Tibial artery (tissue), 4 donors: ENCODE data around the gene ENKUR.

Experiments used
- DNase-seq, 2 donors: peaks; one replicate each; pipeline ENCODE4 v3.0.0-alpha.2; 2019
- H3K27ac ChIP-seq, 2 donors: fragments of 200-600 bp; sonication (generic) in 1 of 2; 1 replicate in 1 of 2; 2 replicates in 1 of 2; pipeline ENCODE4 v1.5.1; 2018 to 2019; ENCODE audit warnings: mild to moderate bottlenecking in 1 of 2
- H3K27me3 ChIP-seq, 2 donors: fragments of 200-600 bp; sonication (generic) in 1 of 2; one replicate each; pipeline versions ENCODE4 v1.5.1 to v1.6.0; 2016 to 2019
- H3K36me3 ChIP-seq, 3 donors: fragments of 200-600 bp; sonication (generic) in 2 of 3; one replicate each; pipeline ENCODE4 v1.5.1; 2016 to 2019; ENCODE audit warnings: mild to moderate bottlenecking in 2 of 3
- H3K4me1 ChIP-seq, 4 donors: fragments of 200-600 bp; sonication (generic) in 2 of 4; 1 replicate in 3 of 4; 2 replicates in 1 of 4; pipeline ENCODE4 v1.5.1; 2016 to 2019
- H3K4me3 ChIP-seq, 2 donors: fragments of 200-600 bp; sonication (generic) in 1 of 2; 1 replicate in 1 of 2; 2 replicates in 1 of 2; pipeline ENCODE4 v1.5.1; 2018 to 2019; ENCODE audit warnings: mild to moderate bottlenecking in 2 of 2
- H3K9me3 ChIP-seq, 3 donors: fragments of 200-600 bp; sonication (generic) in 1 of 3; one replicate each; pipeline ENCODE4 v1.5.1; 2016 to 2019
- intact Hi-C: fragments of 100-400 bp; cut with DNase I; formaldehyde crosslinking; loops from one replicate; pipeline ENCODE4 v1.15.0; 2023; ENCODE audit warnings: low total_unique reads
- TF ChIP-seq, protein P1 (sequence below), 2 experiments: fragments of 200-600 bp in 1 of 2; fragments of 450-650 bp in 1 of 2; IDR thresholded peaks; one replicate each; pipeline ENCODE4 v1.5.1; 2017 to 2019; ENCODE audit warnings: antibody characterized with exemption in 2 of 2, mild to moderate bottlenecking in 1 of 2, moderate library complexity in 1 of 2

ENKUR gene

GRCh38 chr10:24944512-24945255 lies 71.3 kb downstream of the ENKUR start:
- no peak for DNase-seq
- TF ChIP-seq, protein P1, sequence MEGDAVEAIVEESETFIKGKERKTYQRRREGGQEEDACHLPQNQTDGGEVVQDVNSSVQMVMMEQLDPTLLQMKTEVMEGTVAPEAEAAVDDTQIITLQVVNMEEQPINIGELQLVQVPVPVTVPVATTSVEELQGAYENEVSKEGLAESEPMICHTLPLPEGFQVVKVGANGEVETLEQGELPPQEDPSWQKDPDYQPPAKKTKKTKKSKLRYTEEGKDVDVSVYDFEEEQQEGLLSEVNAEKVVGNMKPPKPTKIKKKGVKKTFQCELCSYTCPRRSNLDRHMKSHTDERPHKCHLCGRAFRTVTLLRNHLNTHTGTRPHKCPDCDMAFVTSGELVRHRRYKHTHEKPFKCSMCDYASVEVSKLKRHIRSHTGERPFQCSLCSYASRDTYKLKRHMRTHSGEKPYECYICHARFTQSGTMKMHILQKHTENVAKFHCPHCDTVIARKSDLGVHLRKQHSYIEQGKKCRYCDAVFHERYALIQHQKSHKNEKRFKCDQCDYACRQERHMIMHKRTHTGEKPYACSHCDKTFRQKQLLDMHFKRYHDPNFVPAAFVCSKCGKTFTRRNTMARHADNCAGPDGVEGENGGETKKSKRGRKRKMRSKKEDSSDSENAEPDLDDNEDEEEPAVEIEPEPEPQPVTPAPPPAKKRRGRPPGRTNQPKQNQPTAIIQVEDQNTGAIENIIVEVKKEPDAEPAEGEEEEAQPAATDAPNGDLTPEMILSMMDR (IDR thresholded peaks at IDR 0.05) = no peak
- no peak overlapping the region for H3K27ac ChIP-seq

DNA sequence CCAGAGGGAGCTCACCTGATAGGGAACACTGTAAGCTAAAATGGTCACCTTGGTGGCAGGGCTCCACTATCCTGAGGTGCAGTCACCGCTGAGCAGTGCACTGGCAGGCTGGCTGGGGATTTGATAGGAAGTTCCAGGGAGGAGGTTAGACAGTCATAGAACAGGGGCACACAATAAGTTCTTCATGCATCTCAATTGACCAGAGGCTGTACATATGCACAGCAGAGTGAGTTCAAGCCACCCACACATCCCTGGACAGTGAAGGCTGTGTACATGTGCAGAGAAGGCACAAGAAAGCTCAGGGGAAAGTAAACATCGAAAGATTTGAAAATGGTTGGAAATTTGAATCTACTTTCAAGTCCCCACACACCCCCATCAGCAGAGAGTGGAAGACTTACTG lies 77.4 kb downstream of the ENKUR start:
- no peak overlapping the region for H3K27ac ChIP-seq
- no peaks in the 10 kb centered on the region for H3K27me3 ChIP-seq
- no peak for DNase-seq

More at GRCh38 chr10:24944512-24945255, 71.3 kb downstream of the ENKUR start:
- Histone ChIP-seq H3K9me3 (no peaks in the 10 kb centered on the region), H3K27me3 (no peaks in the 10 kb centered on the region), H3K4me1 (no peaks in the 10 kb centered on the region), H3K4me3 (no peak overlapping the region), H3K36me3 (no peaks in the 10 kb centered on the region)
- intact Hi-C loops = no loop called here

DNA sequence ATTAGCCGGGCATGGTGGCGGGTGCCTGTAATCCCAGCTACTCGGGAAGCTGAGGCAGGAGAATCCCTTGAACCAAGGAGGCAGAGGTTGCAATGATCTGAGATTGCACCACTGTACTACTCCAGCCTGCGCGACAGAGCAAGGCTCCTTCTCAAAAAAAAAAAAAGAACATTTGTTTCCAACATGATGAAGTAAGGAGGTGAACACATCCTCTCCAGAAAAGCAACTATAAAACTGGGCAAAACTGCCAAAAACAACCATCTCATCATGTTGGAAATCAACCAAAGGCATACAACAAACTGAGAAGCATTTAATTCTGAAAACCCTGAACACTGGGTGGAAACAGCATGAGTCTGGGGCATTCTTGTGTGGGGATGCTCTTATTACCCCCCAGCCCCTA lies 77.9 kb downstream of the ENKUR start:
- no peaks in the 10 kb centered on the region for H3K36me3 ChIP-seq
- no peak overlapping the region for H3K4me3 ChIP-seq
- H3K9me3 ChIP-seq = no peaks in the 10 kb centered on the region
- DNase-seq = no peak
- TF ChIP-seq, protein P1 (IDR thresholded peaks at IDR 0.05) = no peak
- H3K4me1 ChIP-seq = no peaks in the 10 kb centered on the region
- H3K27me3 ChIP-seq = no peaks in the 10 kb centered on the region
- H3K27ac ChIP-seq = no peak overlapping the region
- intact Hi-C loops = no loop called here

More for the DNA sequence above, 77.4 kb downstream of the ENKUR start:
- no peaks in the 10 kb centered on the region for H3K4me1 ChIP-seq
- H3K9me3 ChIP-seq = no peaks in the 10 kb centered on the region
- TF ChIP-seq, protein P1 (IDR thresholded peaks at IDR 0.05) = no peak
- intact Hi-C loops = no loop called here
- no peaks in the 10 kb centered on the region for H3K36me3 ChIP-seq
- H3K4me3 ChIP-seq = no peak overlapping the region

- no peak overlapping the region for H3K27ac ChIP-seq
Observed at GRCh38 chr10:24935504-24936292, 80.3 kb downstream of the ENKUR start.

More at GRCh38 chr10:24935504-24936292, 80.3 kb downstream of the ENKUR start:
- Histone ChIP-seq H3K9me3 (no peaks in the 10 kb centered on the region), H3K36me3 (no peaks in the 10 kb centered on the region), H3K4me1 (no peaks in the 10 kb centered on the region), H3K4me3 (no peak overlapping the region), H3K27me3 (no peaks in the 10 kb centered on the region)
- TF ChIP-seq, protein P1 (IDR thresholded peaks at IDR 0.05) = no peak
- intact Hi-C loops = no loop called here
- no peak for DNase-seq
